Prostate gland (tissue), 2 donors: ENCODE results near the gene PAPPA2.

Experiments
- POLR2A ChIP-seq: fragments of 450-650 bp; IDR thresholded peaks from one replicate; pipeline ENCODE4 v1.6.1; 2016; ENCODE audit warnings: antibody characterized with exemption, mild to moderate bottlenecking
- TF ChIP-seq, protein P1 (sequence below), 4 experiments: fragments of 200-600 bp in 2 of 4; fragments of 450-650 bp in 2 of 4; sonication (generic) in 2 of 4; IDR thresholded peaks; 1 replicate in 3 of 4; 2 replicates in 1 of 4; pipeline ENCODE4 v1.5.1; 2016 to 2019; ENCODE audit warnings: antibody characterized with exemption in 4 of 4, mild to moderate bottlenecking in 2 of 4, moderate library complexity in 2 of 4

GRCh38 chr1:176745945-176746344 is 283.0 kb downstream of the PAPPA2 start:
- no peak for TF ChIP-seq POLR2A
- TF ChIP-seq, protein P1, sequence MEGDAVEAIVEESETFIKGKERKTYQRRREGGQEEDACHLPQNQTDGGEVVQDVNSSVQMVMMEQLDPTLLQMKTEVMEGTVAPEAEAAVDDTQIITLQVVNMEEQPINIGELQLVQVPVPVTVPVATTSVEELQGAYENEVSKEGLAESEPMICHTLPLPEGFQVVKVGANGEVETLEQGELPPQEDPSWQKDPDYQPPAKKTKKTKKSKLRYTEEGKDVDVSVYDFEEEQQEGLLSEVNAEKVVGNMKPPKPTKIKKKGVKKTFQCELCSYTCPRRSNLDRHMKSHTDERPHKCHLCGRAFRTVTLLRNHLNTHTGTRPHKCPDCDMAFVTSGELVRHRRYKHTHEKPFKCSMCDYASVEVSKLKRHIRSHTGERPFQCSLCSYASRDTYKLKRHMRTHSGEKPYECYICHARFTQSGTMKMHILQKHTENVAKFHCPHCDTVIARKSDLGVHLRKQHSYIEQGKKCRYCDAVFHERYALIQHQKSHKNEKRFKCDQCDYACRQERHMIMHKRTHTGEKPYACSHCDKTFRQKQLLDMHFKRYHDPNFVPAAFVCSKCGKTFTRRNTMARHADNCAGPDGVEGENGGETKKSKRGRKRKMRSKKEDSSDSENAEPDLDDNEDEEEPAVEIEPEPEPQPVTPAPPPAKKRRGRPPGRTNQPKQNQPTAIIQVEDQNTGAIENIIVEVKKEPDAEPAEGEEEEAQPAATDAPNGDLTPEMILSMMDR (IDR thresholded peaks at IDR 0.05): no peak
